HG03575 (cell line): Measurements from ENCODE around the gene OR8B2.

ENCODE experiments used
- ATAC-seq: cut with Tn5 transposase; IDR thresholded peaks from one replicate; pipeline ENCODE4 v1.9.1; 2021; ENCODE audit not compliant: unreplicated experiment, insufficient number of reproducible peaks, low FRiP score; ENCODE audit errors: extremely low read depth

Gene OR8B2

GRCh38 chr11:124339396-124340141 lies 44.7 kb downstream of the OR8B2 start:
- ATAC-seq = no peak
